ENCODE results near the gene OGDHL. TPM values are rescaled to one million over a fixed set of nuclear protein-coding genes. Genes with fewer than 3 reads are reported as not detected.

The OGDHL gene
- total RNA-seq, 1 experiment from 2014 or later = 22.6 TPM

DNA sequence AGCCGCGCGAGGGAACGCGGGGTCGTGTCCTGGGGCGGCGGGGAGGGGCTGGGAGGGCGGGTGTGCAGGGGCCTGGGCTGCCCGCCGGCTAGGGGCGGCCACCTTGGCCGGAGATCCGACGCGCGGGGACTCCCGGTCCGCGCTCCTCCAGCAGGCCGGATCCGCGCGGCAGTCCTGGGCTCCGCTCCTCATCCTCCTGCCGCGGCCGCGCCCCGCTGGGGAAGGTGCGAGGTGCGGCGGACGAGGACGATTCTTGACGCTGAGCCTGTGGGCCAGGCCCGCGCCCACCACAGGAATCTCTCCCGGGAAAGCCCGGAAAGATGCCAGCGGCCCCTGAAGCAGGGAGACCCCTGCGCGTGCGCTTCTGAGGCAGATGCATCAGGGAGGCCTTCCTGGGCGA lies 6.6 kb upstream of the OGDHL start:
- Histone ChIP-seq H4K91ac (ENCODE audit: insufficient read length, low read depth, low read length) (no peak overlapping the region), H4K20me1 (ENCODE audit: control insufficient read depth, insufficient read depth, insufficient read length) (no peaks in the 10 kb centered on the region), H3K27me3 (ENCODE audit: insufficient read depth, low read length) (no peaks in the 10 kb centered on the region), H3K23me2 (ENCODE audit: insufficient read length, low read depth, low read length, poor library complexity, severe bottlenecking) (no peaks in the 10 kb centered on the region), H3K56ac (ENCODE audit: insufficient read length, low read depth, low read length) (no peak overlapping the region), H2AFZ (ENCODE audit: low read length) (no peak overlapping the region), H2BK15ac (ENCODE audit: low read depth, low read length) (no peak overlapping the region), H3K79me1 (ENCODE audit: insufficient read depth, low read depth, low read length, poor library complexity, severe bottlenecking) (no peaks in the 10 kb centered on the region), H2AK5ac (ENCODE audit: insufficient read length, low read length) (no peak overlapping the region), H4K5ac (ENCODE audit: insufficient read length, low read depth, low read length) (no peak overlapping the region), H3K4me2 (ENCODE audit: insufficient read depth, insufficient read length, low read length) (no peak overlapping the region), H3K18ac (ENCODE audit: insufficient read length, low read depth, low read length) (no peak overlapping the region), H3K4me1 (ENCODE audit: insufficient read depth, low read length) (no peaks in the 10 kb centered on the region), H2BK120ac (ENCODE audit: low read depth, low read length, poor library complexity, severe bottlenecking) (no peak overlapping the region), H3T11ph (ENCODE audit: low read length) (no peak overlapping the region), H2BK20ac (ENCODE audit: low read depth, low read length, poor library complexity, severe bottlenecking) (no peak overlapping the region), H4K8ac (replicated peaks; ENCODE audit: insufficient read length, low read depth, low read length) (no peak overlapping the region), H3K79me2 (ENCODE audit: insufficient read depth, low read length) (no peaks in the 10 kb centered on the region), H2BK5ac (ENCODE audit: insufficient read length, low read length) (no peak overlapping the region), H3K4ac (ENCODE audit: low read depth, low read length) (no peak overlapping the region), H3K9ac (ENCODE audit: extremely low read depth, insufficient read length, low read length) (no peak overlapping the region), H3K9me3 (ENCODE audit: control insufficient read depth, low read depth, low read length) (no peaks in the 10 kb centered on the region), H3K27ac (ENCODE audit: insufficient read length, low read depth, low read length) (no peak overlapping the region), H2BK12ac (ENCODE audit: insufficient read length, low read depth, low read length) (no peak overlapping the region), H3K23ac (ENCODE audit: insufficient read length, low read depth, low read length) (no peak overlapping the region), H3K14ac (ENCODE audit: insufficient read depth, low read length) (no peak overlapping the region)
- peak; percentile 49 for DNase-seq
- whole genome bisulfite sequencing (ENCODE audit: extremely low coverage, insufficient read length, low lambda C conversion rate) = no CpG with 5 or more reads among the region's 45 CpGs
- H3K4me3 Mint-ChIP-seq = no peak overlapping the region
- peaks cover 4 to 5% of the 10 kb centered on the region in 2 experiments; a peak in 3 of 4 replicates for H3K4me1 Mint-ChIP-seq
- H3K9me3 Mint-ChIP-seq = peaks cover 0 to 3% of the 10 kb centered on the region in 2 experiments; a peak in 1 of 5 replicates
- H3K27me3 Mint-ChIP-seq (ENCODE audit: low read depth) = peaks cover 7% of the 10 kb centered on the region
- TF ChIP-seq, protein P1, sequence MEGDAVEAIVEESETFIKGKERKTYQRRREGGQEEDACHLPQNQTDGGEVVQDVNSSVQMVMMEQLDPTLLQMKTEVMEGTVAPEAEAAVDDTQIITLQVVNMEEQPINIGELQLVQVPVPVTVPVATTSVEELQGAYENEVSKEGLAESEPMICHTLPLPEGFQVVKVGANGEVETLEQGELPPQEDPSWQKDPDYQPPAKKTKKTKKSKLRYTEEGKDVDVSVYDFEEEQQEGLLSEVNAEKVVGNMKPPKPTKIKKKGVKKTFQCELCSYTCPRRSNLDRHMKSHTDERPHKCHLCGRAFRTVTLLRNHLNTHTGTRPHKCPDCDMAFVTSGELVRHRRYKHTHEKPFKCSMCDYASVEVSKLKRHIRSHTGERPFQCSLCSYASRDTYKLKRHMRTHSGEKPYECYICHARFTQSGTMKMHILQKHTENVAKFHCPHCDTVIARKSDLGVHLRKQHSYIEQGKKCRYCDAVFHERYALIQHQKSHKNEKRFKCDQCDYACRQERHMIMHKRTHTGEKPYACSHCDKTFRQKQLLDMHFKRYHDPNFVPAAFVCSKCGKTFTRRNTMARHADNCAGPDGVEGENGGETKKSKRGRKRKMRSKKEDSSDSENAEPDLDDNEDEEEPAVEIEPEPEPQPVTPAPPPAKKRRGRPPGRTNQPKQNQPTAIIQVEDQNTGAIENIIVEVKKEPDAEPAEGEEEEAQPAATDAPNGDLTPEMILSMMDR (conservative IDR thresholded peaks at IDR 0.05) = no peak
- no peak overlapping the region for H3K27ac Mint-ChIP-seq
- H3K36me3 Mint-ChIP-seq (ENCODE audit: insufficient read depth in 1 of 3, low read depth in 3 of 3) = no peaks in the 10 kb centered on the region

Measured in H9 (cell line).